Smooth muscle cell (in vitro differentiated cells): ENCODE data around the gene ZNF488. TPM values are rescaled to one million over a fixed set of nuclear protein-coding genes. Genes with fewer than 3 reads are reported as not detected.

Source experiments
- DNase-seq: peaks from one replicate; lab custom pipeline; 2025; ENCODE audit not compliant: unreplicated experiment; lab: John Stamatoyannopoulos, UW
- H2AFZ ChIP-seq: fragments of 200-600 bp; sonication (generic); 2 replicates; pipeline ENCODE4 v1.6.0; 2016; ENCODE audit warnings: antibody characterized with exemption, low read depth, mild to moderate bottlenecking
- H3F3A ChIP-seq: fragments of 200-600 bp; sonication (generic); 2 replicates; pipeline ENCODE4 v1.6.0; 2017; ENCODE audit warnings: antibody characterized with exemption, low read depth
- H3K27ac ChIP-seq: fragments of 200-600 bp; sonication (generic); 2 replicates; pipeline ENCODE4 v1.5.1; 2016; ENCODE audit warnings: low read depth, mild to moderate bottlenecking
- H3K27me3 ChIP-seq: fragments of 200-600 bp; sonication (generic); 2 replicates; pipeline ENCODE4 v1.6.1; 2016; ENCODE audit warnings: low read depth, mild to moderate bottlenecking
- H3K36me3 ChIP-seq: fragments of 200-600 bp; sonication (generic); 2 replicates; pipeline ENCODE4 v1.5.1; 2016; ENCODE audit warnings: low read depth
- H3K4me1 ChIP-seq: fragments of 200-600 bp; sonication (generic); 2 replicates; pipeline ENCODE4 v1.5.1; 2016; ENCODE audit warnings: low read depth
- H3K4me2 ChIP-seq: fragments of 200-600 bp; sonication (generic); 2 replicates; pipeline ENCODE4 v1.6.0; 2016; ENCODE audit warnings: mild to moderate bottlenecking
- H3K4me3 ChIP-seq: fragments of 200-600 bp; sonication (generic); 2 replicates; pipeline ENCODE4 v1.5.1; 2016; ENCODE audit warnings: mild to moderate bottlenecking
- H3K79me2 ChIP-seq: fragments of 200-600 bp; sonication (generic); 2 replicates; pipeline ENCODE4 v1.6.0; 2016; ENCODE audit warnings: low read depth, mild to moderate bottlenecking
- H3K9ac ChIP-seq: fragments of 200-600 bp; sonication (generic); 2 replicates; pipeline ENCODE4 v1.6.0; 2016; ENCODE audit warnings: low read depth
- H3K9me3 ChIP-seq: fragments of 200-600 bp; sonication (generic); replicated peaks from 2 replicates; pipeline ENCODE4 v1.5.1; 2016; ENCODE audit warnings: low read depth
- H4K20me1 ChIP-seq: fragments of 200-600 bp; sonication (generic); 2 replicates; pipeline ENCODE4 v1.6.0; 2016; ENCODE audit warnings: low read depth
- WGBS: methylation state at CpG from one replicate; pipeline ENCODE4 v1.1.7; 2016; ENCODE audit warnings: low lambda C conversion rate; 5-methylcytosine and 5-hydroxymethylcytosine counted together
- polyA plus RNA-seq: library from polyadenylated mRNA; unstranded; fragments of >200 nt; fragmentation: Nextera tagmentation; extraction: Ambion mirVana; gene quantifications from 2 replicates; pipeline ENCODE4 v1.2.1, GENCODE V29; 2016
- total RNA-seq: library from RNA; depleted of rRNA; stranded (reverse); fragments of >200 nt; gene quantifications from 2 replicates; pipeline ENCODE4 v1.2.3, GENCODE V29; 2014
- TF ChIP-seq, protein P1 (sequence below): fragments of 200-600 bp; sonication (generic); IDR thresholded peaks from 2 replicates; pipeline ENCODE4 v1.5.1; 2017; ENCODE audit warnings: borderline replicate concordance, mild to moderate bottlenecking, antibody characterized with exemption; ENCODE audit not compliant: insufficient read depth, poor library complexity, severe bottlenecking

The ZNF488 gene
- total and polyA plus RNA-seq, 2 experiments from 2014 or later = 1.1 TPM; not detected in 1

DNA sequence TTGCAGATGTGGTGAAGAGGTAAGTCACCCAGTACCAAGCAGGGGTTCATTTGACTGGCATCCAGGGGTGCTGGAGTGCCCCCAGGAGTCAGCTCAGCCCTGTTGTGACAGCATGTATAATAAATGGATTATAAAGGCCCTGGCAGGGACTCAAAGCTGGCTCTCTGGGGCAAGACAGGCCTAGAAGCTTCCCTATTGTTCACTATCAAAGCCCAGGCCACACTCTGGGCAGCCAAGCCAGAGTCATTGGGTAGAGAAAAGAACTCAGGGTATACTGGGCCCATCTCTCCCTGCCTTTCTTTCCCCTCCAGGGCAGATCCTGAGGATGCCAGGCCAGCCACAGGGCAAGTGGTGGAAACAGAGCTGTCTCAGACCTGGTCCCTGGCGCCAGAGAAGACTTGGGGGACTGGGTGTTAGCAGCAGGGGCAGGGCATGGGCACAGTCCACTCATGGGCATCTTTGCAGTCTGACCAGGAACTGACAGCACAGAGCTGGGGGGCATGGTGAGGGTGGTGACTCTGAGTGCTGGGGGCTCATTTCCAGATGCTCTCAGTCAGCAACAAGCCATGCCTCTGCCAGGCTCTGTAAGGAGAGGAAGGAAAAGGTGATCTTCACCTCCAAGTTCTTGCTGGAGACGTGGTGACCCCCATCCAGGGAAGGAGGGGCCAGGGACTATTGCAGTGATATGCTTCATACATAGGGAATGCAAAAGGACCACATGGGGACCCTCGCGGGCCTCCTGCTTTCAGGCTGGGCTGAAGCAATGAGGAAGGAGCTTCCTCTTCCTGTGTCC lies 24.3 kb downstream of the ZNF488 start:
- Histone ChIP-seq H3F3A (no peaks in the 10 kb centered on the region), H3K9ac (no peak overlapping the region), H3K4me2 (no peak overlapping the region), H2AFZ (no peak overlapping the region), H3K36me3 (no peaks in the 10 kb centered on the region), H3K27me3 (no peaks in the 10 kb centered on the region), H3K9me3 (no peaks in the 10 kb centered on the region), H4K20me1 (no peaks in the 10 kb centered on the region), H3K4me1 (no peaks in the 10 kb centered on the region), H3K79me2 (no peaks in the 10 kb centered on the region), H3K4me3 (no peak overlapping the region), H3K27ac (no peak overlapping the region)
- TF ChIP-seq, protein P1, sequence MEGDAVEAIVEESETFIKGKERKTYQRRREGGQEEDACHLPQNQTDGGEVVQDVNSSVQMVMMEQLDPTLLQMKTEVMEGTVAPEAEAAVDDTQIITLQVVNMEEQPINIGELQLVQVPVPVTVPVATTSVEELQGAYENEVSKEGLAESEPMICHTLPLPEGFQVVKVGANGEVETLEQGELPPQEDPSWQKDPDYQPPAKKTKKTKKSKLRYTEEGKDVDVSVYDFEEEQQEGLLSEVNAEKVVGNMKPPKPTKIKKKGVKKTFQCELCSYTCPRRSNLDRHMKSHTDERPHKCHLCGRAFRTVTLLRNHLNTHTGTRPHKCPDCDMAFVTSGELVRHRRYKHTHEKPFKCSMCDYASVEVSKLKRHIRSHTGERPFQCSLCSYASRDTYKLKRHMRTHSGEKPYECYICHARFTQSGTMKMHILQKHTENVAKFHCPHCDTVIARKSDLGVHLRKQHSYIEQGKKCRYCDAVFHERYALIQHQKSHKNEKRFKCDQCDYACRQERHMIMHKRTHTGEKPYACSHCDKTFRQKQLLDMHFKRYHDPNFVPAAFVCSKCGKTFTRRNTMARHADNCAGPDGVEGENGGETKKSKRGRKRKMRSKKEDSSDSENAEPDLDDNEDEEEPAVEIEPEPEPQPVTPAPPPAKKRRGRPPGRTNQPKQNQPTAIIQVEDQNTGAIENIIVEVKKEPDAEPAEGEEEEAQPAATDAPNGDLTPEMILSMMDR = no peak
- DNase-seq = no peak
- WGBS = 92% methylated on average over 4 of the region's 4 CpGs

DNA sequence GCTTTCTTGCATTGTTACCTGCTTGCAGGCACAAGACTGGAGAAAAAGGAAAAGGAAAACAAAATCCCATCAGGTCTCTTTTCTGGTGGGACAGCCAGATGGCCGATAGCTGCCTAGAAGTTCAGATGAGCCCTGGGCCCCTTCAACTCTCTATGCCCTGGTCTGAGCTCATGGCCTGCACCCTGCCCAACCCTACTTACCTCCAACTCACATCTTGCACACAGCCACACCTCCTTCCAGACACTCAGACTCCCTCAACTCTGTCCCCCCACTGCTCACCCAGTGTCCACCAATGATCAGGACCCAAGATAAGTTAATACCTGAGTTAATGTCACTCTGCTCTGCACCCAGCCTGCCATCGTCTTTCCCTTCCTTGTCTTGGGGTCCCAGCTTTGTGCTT lies 25.0 kb downstream of the ZNF488 start:
- TF ChIP-seq, protein P1 = no peak
- Histone ChIP-seq H4K20me1 (no peaks in the 10 kb centered on the region), H3K4me3 (no peak overlapping the region), H3K4me1 (no peaks in the 10 kb centered on the region), H3K9ac (no peak overlapping the region), H3K4me2 (no peak overlapping the region), H3K27ac (no peak overlapping the region), H2AFZ (no peak overlapping the region), H3K9me3 (no peaks in the 10 kb centered on the region), H3K79me2 (no peaks in the 10 kb centered on the region), H3K36me3 (no peaks in the 10 kb centered on the region), H3F3A (no peaks in the 10 kb centered on the region), H3K27me3 (no peaks in the 10 kb centered on the region)
- DNase-seq = no peak
- 91% methylated on average over 2 of the region's 2 CpGs for WGBS

DNA sequence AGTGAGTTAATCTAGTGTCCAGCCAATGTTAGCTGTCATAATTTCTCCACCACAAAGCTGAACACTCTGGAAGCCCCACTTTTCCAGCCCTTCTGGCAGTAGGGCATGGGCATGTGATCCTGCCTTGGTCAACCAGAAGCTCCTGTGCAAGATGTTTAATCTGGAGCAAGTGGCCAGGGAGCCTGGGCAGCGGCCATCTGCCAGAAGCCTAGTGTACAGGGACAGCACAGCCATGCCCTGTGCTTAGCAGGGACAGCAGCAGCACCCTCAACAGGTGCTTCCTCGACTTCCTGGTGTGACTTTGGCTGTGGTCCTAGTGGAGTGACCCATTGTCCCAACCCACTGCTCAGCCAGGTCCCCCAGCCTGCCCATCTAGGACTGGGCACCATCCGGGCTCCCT lies 25.6 kb downstream of the ZNF488 start:
- no peaks in the 10 kb centered on the region for H3K79me2 ChIP-seq
- H4K20me1 ChIP-seq = no peaks in the 10 kb centered on the region
- TF ChIP-seq, protein P1 = no peak
- no peak for DNase-seq
- no peaks in the 10 kb centered on the region for H3K27me3 ChIP-seq
- H3K4me2 ChIP-seq = no peak overlapping the region
- H3K4me1 ChIP-seq = no peaks in the 10 kb centered on the region
- no peak overlapping the region for H3K4me3 ChIP-seq
- H3F3A ChIP-seq = no peaks in the 10 kb centered on the region
- H3K9me3 ChIP-seq = no peaks in the 10 kb centered on the region
- 93% methylated on average over 3 of the region's 3 CpGs for WGBS
- no peaks in the 10 kb centered on the region for H3K36me3 ChIP-seq
- H2AFZ ChIP-seq = no peak overlapping the region
- H3K27ac ChIP-seq = no peak overlapping the region
- H3K9ac ChIP-seq = no peak overlapping the region

DNA sequence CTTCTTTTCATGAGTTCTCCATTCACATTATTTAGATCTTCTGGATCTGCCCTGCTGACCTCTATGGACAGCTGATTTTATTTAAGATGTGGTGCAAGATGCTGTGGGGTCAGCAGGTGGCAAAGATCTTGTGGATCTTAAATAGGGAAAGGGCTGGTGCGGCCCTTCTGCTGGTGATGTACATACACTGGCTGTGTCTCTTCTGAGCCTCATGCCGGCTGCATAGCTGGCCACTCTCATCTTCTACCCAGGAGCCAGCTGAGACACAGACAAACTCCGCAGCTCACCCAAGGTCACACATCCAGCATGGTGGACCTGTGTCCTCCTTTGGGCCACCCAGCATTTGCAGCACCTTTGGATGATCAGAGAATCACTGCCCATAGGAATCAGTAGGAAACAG lies 26.2 kb downstream of the ZNF488 start:
- Histone ChIP-seq H4K20me1 (no peaks in the 10 kb centered on the region), H3K4me2 (no peak overlapping the region), H3K9ac (no peak overlapping the region), H3K4me3 (no peak overlapping the region), H3K27me3 (no peaks in the 10 kb centered on the region), H3K79me2 (no peaks in the 10 kb centered on the region), H2AFZ (no peak overlapping the region), H3F3A (no peaks in the 10 kb centered on the region), H3K36me3 (no peaks in the 10 kb centered on the region), H3K27ac (no peak overlapping the region), H3K9me3 (no peaks in the 10 kb centered on the region), H3K4me1 (no peaks in the 10 kb centered on the region)
- TF ChIP-seq, protein P1 = no peak
- DNase-seq = no peak
- WGBS = 100% methylated on average over 3 of the region's 3 CpGs
